Activated CD4-positive, alpha-beta T cell treated with anti-CD3 and anti-CD28 coated beads, Interleukin-2, amount 50 U/mL, for 4 hours (primary cell): Measurements from ENCODE around the gene GABARAPL2.
"Not testable (repeated sequence)": the region's sequence is repeated elsewhere in the genome, so short reads cannot be mapped to it uniquely, and the experiment has no call there.

Experiments
- DNase-seq, 2 experiments: peaks; one replicate each; pipeline ENCODE4 v3.0.0-alpha.2; 2020

The GABARAPL2 gene

GRCh38 chr16:75566040-75566757 is at the start of gene GABARAPL2:
GABARAPL2 (plus strand) TSS chr16:75566379; CDS start chr16:75566487, 108 bp downstream.
- DNase-seq, result peak; percentile 84

GRCh38 chr16:75519175-75519574 is 47.0 kb upstream of the GABARAPL2 start:
- no peak for DNase-seq

DNA sequence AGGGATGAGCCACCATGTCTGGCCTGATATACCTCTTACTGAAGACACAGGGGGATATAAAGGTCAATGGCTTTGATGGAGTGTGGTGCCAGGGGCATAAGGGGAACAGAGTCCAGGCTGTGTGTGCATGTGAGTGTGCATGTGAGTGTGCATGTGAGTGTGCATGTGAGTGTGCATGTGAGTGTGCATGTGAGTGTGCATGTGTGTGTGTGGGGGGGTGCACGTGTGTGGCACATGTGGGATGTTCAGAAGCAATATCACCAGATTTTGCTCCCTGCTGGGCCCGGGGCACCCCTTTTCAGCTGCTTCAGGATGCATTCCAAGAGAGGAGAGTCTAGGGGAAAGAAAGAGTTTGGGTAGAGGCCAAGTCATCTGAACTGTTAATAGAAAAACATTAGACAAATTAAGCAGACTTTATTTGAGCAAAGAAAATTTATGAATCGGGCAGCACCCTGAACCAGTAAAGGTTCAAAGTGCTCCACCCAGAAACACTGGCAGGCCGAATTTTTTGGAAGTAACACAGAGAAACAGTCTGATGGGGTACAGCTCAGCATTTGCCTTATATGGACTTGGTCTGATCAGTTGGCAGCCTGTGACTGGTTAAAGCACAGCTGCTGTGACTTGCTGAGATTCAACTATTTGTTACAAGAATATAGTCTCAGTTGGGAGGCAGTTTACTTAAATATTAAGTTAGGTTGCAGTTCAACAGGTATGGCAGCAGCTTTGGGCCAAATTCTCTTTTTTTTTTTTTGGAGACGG is 40.0 kb upstream of the GABARAPL2 start:
- no peak for DNase-seq

GRCh38 chr16:75527825-75528299 is 38.3 kb upstream of the GABARAPL2 start:
- no peak for DNase-seq

DNA sequence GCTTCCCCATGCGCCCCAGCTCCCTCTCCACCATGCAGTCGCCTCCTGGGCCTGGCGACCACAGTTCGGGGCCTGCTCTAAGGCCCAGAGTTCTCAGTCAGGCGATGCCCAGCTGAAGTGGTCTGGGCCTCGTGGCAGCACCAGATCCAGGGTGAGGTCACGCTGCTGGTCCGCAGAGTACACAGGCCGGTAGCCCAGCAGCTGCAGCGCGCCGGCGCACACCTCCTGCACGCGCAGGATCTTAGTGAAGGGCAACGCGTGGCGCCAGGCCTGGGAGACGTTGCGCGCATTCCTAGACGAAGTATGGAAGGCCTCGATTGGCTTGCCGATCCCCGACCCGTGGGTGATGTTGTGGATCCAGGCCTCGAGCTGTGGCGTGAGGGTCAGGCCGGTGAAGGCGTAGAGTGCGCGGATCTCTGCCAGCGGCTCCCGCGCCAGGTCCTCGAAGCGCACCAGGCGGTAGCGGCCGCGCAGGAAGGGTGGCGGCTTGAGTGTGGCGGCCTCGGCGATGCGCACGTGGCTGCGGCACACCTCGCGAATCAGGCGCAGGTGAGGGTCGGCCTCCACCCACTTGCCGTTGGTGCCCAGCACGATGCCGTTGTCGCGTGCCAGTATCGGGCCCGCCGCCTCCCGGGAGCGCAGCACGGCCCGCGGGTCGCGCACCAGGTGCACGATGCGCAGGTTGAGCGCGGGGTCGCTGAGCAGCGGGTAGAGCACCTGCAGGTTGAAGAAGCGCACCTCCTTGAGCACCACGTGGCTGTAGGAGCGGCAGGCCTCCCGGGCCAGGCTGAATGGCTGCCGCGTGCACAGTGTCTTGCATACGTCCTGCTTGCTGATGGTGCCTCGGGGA is 36.9 kb upstream of the GABARAPL2 start:
- no peak for DNase-seq

- DNase-seq, result no peak
Observed at GRCh38 chr16:75529959-75530358, 36.2 kb upstream of the GABARAPL2 start.

DNA sequence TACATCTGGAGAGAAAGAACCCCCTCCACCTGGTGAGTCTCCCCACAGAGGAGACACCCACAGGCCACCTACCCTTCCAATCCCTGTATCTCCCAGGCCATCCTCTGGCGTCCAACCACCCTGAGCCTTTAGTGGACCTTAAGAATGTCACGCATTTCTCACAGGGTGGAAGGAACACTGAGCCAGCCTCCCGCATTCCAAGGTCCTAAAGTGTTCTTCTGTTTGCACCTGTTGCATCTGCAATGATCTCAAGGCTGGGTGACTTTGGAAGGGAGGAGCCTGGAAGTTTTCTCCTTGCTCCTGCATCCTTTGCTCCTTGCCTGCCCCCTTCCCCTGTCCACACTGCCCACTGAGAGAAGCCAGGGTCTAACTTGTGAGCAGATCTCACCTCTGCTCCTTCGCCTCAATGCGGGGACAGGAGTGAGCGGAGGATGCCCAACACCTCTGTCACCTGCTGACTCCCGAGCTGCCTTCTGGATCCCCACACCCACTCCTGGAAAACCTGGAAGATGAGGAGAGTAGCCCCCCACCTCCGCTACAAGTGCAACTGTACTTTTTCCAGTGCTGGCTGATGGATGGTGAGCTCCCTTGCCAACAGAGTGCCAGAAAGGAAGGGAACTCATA is 33.9 kb upstream of the GABARAPL2 start:
- DNase-seq, result no peak

DNA sequence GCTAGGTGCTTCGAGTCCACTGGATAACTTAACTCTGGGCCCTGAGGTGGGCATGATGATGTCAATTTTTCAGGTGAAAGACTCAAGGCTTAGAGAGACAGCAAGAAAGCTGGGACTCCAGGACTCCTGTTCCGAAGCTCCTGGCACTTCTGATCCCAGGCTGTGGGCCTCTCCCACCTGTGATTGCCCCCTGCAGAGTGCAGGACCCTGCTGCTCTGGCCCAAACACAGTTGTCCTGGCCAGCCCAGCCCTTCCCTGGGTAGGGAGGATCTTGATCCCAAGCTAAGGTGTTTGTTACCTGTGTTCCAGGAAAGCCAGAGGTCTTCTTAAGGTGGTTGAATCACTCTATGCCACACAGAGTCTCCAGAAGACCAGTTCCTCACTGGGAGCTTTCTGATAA is 33.4 kb upstream of the GABARAPL2 start:
- DNase-seq, result no peak

GRCh38 chr16:75534560-75535205 is 31.5 kb upstream of the GABARAPL2 start:
- no peak for DNase-seq

- no peak for DNase-seq
Observed at GRCh38 chr16:75535211-75535843, 30.9 kb upstream of the GABARAPL2 start.

DNA sequence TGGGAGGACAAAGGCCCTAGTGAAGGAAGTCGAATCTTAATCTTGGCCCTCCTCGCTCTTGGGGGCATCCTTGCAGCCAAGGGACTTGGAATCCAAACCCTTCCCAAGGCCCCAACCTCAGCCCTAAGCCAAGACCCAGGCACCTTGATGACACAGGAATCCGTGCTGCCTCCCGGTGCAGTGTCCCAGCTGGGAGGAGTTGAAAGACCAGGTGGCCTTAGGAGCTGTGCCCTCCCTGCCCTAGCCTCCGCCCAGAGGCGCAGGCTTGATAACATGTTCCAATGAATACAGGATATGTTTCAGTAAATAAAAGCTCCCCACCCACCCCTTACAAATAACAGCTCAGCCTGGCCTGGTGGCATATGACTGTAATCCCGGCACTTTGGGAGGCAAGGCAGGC is 30.3 kb upstream of the GABARAPL2 start, which contains the start of gene CHST5:
CHST5 (minus strand) TSS at position 208 of the 400 bp plus-strand sequence. CDS start 5,724 bp downstream, outside the sequence.
- no peak for DNase-seq

DNA sequence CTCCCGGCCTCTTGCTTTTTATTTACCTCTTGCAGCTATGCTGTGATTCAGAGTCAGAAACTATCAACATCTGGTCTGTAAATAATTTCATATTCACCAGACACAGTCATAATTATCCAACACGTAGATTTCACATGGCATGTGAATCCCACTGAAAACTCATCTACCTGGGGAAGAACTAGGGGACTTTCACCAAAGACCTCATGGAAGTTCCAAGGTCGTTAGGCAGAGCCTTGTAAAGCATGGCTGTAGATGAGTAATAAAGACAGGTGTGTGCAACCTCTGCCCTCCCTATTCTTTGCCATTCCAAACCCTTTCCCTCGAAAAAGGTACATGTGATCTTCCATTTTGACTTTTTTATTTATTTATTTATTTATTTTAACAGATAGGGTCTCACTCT is 28.4 kb upstream of the GABARAPL2 start:
- no peak for DNase-seq

DNA sequence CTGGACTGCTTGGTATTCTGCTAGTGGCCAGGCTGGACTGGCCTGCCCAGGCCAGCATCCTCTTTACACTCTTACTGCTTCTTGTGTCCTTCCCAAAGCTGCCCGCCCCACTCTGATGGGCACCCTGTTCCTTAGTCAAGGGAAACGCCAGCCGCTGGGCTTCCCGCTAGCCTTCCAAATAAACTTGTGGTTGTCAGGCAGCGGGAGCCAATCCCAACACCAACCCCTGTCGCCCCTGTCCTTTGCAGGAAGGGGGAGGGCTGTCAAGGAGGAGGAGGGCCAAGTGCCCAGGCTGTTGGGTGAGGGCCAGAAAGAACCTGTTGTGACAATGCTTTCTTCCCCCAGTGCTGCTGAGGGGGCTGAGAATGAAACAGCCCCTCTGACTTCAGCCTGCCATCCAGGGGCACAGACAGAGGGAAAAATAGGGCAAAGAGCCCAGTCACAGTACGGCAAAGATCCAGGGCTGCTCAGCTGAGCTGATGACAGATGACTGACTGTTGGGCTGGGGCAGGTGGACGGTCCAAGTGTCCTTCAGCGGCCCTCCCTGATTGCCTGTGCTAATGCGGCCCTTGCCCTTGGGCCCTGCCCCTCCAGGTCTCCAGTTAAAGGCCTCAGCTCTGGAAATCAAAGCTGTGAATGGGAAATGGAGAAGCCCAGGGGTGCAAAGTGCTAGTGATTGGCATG is 27.2 kb upstream of the GABARAPL2 start:
- DNase-seq, result not testable (repeated sequence)

DNA sequence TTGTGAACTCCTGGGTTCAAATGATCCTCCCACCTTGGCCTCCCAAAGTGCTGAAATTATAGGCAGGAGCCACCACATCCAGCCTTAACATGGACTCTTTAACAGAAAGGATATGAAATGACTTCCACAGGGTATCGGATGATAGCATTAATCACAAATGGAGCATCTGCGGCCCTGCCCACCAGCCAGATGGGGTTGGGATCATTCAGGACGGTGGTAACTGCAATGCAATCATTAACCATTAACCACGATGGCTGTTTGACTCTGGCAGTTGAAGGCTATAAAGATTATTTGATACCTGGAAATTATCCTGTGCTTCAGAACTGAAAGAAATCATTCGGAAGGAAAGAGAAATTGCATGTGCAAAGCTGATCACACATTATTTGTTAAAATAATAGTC is 24.9 kb upstream of the GABARAPL2 start:
- no peak for DNase-seq

- DNase-seq, result not testable (repeated sequence)
Observed at GRCh38 chr16:75542462-75542861, 23.7 kb upstream of the GABARAPL2 start.

- not testable (repeated sequence) for DNase-seq
Observed at GRCh38 chr16:75545879-75546278, 20.3 kb upstream of the GABARAPL2 start.

DNA sequence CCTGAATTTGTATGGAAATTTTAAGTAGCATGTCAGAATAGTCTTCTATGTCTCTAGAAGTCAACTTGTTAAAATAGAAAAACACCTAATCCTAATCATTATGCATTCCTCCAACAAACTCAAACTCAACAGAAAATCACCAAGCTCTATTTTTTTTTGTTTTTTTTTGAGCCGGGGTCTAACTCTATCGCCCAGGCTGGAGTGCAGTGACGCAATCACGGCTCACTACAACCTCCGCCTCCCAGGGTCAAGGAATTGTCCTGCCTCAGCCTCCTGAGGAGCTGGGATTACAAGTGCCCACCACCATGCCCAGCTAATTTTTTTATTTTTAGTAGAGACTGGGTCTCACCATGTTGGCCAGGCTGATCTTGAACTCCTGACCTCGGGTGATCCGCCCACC is 19.9 kb upstream of the GABARAPL2 start:
- DNase-seq, result no peak

GRCh38 chr16:75548456-75548855 is 17.7 kb upstream of the GABARAPL2 start:
- DNase-seq, result not testable (repeated sequence)

DNA sequence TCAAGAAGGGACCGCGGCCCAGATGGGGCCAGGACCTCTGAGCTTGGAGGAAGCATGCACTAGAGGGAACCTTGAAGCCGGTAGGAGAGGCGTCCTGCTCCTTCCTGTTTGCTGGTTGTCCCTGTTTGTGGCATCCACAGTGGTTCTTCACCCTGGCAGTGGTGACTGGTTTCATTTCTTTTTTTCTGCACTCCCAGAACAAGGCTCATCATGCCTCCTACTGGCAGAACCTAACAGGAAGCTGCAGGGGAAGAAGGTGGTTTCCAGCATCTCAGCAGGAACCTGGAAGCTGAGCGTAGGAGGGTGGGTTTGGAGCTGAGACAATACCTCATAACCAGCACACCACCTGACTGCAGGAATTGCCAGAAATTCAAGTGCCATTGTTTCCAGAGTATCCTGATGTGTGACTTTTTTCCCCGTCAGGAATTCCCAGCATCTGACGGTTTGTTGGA is 15.9 kb upstream of the GABARAPL2 start:
- no peak for DNase-seq

DNA sequence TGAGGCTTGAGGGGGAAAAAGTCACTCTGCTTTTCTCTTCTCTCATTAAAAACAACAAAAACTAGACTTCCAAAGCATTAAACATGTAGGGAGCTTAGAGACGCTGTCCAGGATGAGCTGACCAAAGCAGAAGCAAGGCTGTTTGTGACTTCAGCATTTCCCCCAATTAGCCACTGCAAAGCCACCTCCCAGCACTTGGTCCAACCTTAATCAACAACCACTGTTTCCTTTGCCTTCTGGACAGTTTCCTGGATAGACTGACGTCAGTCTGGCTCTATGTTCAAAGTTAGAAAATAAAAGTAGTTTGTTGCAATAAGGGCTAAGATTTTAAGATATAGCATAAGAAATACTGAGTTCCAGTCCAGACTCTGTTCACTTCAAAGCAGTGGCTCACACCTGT is 13.2 kb upstream of the GABARAPL2 start:
- no peak for DNase-seq

DNA sequence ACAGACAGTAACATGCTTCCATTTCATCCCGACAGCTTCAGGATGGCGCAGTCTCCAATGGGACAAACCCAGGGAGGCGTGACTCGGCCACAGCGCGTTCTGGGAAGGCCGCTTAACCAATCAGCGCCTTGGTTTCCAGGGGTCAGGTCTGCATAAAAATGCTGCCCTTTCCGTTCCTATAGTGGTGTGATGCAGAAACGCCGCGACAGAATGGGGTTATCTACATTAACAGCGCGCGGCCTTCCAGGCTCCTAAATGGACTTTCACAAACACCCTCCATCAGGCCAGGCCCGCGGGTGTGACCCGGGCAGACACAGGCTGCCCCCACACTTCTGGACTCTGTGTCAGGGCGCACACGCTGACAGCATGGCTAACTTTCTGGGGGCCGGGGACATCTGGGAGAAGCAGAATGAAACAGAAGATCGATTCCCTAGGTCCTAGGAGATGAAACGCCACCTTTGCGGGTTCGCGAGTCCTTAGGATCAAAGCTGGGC is 10.9 kb upstream of the GABARAPL2 start:
- no peak for DNase-seq
